Measurements from ENCODE around the gene TRIM8. TPM values are rescaled to one million over a fixed set of nuclear protein-coding genes. Genes with fewer than 3 reads are reported as not detected.

The TRIM8 gene, protein sequence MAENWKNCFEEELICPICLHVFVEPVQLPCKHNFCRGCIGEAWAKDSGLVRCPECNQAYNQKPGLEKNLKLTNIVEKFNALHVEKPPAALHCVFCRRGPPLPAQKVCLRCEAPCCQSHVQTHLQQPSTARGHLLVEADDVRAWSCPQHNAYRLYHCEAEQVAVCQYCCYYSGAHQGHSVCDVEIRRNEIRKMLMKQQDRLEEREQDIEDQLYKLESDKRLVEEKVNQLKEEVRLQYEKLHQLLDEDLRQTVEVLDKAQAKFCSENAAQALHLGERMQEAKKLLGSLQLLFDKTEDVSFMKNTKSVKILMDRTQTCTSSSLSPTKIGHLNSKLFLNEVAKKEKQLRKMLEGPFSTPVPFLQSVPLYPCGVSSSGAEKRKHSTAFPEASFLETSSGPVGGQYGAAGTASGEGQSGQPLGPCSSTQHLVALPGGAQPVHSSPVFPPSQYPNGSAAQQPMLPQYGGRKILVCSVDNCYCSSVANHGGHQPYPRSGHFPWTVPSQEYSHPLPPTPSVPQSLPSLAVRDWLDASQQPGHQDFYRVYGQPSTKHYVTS
- total RNA-seq = 177 and 323 TPM in 2 replicates

DNA sequence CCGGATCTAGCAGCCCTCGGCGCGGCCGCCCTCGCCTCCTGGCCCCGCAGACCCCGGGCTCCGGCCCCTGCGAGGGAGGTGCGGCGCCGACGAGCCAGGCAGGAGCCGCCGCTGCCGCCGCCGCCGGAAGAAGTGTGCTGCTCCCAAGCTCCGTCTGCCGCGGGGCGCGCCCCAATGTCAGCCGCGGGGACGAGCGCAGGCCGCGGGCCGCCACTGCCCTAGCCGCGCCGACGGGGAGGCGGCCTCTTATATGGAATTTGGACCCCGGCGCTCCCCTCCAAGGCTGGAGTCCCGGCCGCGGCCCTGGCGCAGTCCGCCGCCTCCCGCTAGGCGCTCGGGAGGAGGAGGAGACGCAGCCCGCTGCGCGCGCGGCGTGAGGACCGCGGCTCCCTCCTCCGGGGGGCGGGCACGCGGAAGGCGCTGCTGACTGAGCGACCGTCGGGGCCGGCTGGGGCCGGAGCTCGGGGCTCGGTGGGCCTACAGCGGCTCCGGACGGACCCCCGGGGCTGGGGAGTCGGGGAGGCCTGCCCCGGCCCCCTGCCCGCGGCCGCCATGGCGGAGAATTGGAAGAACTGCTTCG is at the start of gene TRIM8:
TRIM8 (plus strand) TSS at position 414 of the 580 bp plus-strand sequence; CDS start at position 553, 139 bp downstream.

Other genes starting within 250 kb of the TRIM8 start
- 30.4 and 45.1 TPM in 2 replicates for gene NFKB2, start 248.8 kb upstream of the TRIM8 start, total RNA-seq
- 1.1 and 2.3 TPM in 2 replicates for gene PSD, start 225.7 kb upstream of the TRIM8 start, total RNA-seq
- gene FBXL15, start 223.6 kb upstream of the TRIM8 start, total RNA-seq = 5.7 and 15.8 TPM in 2 replicates
- gene CUEDC2, start 211.9 kb upstream of the TRIM8 start, total RNA-seq = 26.9 and 51.2 TPM in 2 replicates
- gene C10orf95, start 192.9 kb upstream of the TRIM8 start, total RNA-seq = not detected in 2 replicates
- gene ACTR1A, start 141.8 kb upstream of the TRIM8 start, total RNA-seq = 126 and 187 TPM in 2 replicates
- gene SUFU, start 140.5 kb upstream of the TRIM8 start, total RNA-seq = 3.9 and 5.0 TPM in 2 replicates
- gene ARL3, start 69.9 kb downstream of the TRIM8 start, total RNA-seq = 4.8 and 5.4 TPM in 2 replicates
- 7.7 and 9.3 TPM in 2 replicates for gene SFXN2, start 70.2 kb downstream of the TRIM8 start, total RNA-seq
- 44.0 and 85.0 TPM in 2 replicates for gene WBP1L, start 99.5 kb downstream of the TRIM8 start, total RNA-seq
- gene CYP17A1, start 192.9 kb downstream of the TRIM8 start, total RNA-seq = not detected in 2 replicates
- gene BORCS7, start 209.8 kb downstream of the TRIM8 start, total RNA-seq = 8.6 and 20.8 TPM in 2 replicates
- 0.43 and 0.88 TPM in 2 replicates for gene AS3MT, start 225.0 kb downstream of the TRIM8 start, total RNA-seq